ENCODE results near the gene ZC3H12A. TPM values are rescaled to one million over a fixed set of nuclear protein-coding genes. Genes with fewer than 3 reads are reported as not detected.
A peak's percentile ranks its signal among the peaks of the same experiment; 100 is the strongest.

Gene ZC3H12A
- total RNA-seq, 6 donors from 2014 or later, result 17.6 to 55.5 (median 26.2) TPM

- WGBS, 2 donors, result 65 to 86% methylated on average over 10 of the region's 12 CpGs
- Histone ChIP-seq H3K27ac (no peak overlapping the region), H3K4me1 (no peaks in the 10 kb centered on the region), H3K36me3 (no peaks in the 10 kb centered on the region), H3K9me3 (no peaks in the 10 kb centered on the region), H3K4me3 (no peak overlapping the region), H3K27me3 (peaks cover 0 to 3% (median 0%) of the 10 kb centered on the region in 4 donors)
- ATAC-seq (ENCODE audit: low FRiP score in 2 of 2), result no peak
- TF ChIP-seq CTCF (IDR thresholded peaks at IDR 0.05) (no peak), POLR2A (IDR thresholded peaks at IDR 0.05) (no peak), EP300 (IDR thresholded peaks at IDR 0.05) (no peak), POLR2AphosphoS5 (IDR thresholded peaks at IDR 0.05) (no peak)
- no peak for DNase-seq
These were observed 41.7 kb upstream of the ZC3H12A start for GRCh38 chr1:37432716-37433115.

- 82 to 89% methylated on average over 8 to 10 of the region's 12 CpGs for WGBS, 2 donors
- H3K4me1 ChIP-seq, result no peaks in the 10 kb centered on the region
- TF ChIP-seq EP300 (IDR thresholded peaks at IDR 0.05) (no peak), POLR2A (IDR thresholded peaks at IDR 0.05) (no peak), CTCF (IDR thresholded peaks at IDR 0.05) (no peak), POLR2AphosphoS5 (IDR thresholded peaks at IDR 0.05) (no peak)
- H3K36me3 ChIP-seq, result no peaks in the 10 kb centered on the region
- no peak overlapping the region for H3K4me3 ChIP-seq
- no peaks in the 10 kb centered on the region for H3K9me3 ChIP-seq
- H3K27ac ChIP-seq, result no peak overlapping the region
- no peak for DNase-seq
- peaks cover 0 to 7% (median 0%) of the 10 kb centered on the region in 4 donors for H3K27me3 ChIP-seq
- ATAC-seq (ENCODE audit: low FRiP score in 2 of 2), result no peak
These were observed 41.2 kb upstream of the ZC3H12A start for GRCh38 chr1:37433171-37433570.

GRCh38 chr1:37434292-37435225 lies 39.8 kb upstream of the ZC3H12A start:
- no peak overlapping the region for H3K27ac ChIP-seq
- H3K27me3 ChIP-seq, result peaks cover 0 to 7% (median 0%) of the 10 kb centered on the region in 4 donors
- 27 to 42% methylated on average over 12 to 16 of the region's 16 CpGs for WGBS, 2 donors
- ATAC-seq (ENCODE audit: low FRiP score in 2 of 2), result peak in 1 of 2 donors; percentile 80
- TF ChIP-seq POLR2AphosphoS5 (IDR thresholded peaks at IDR 0.05), result no peak
- TF ChIP-seq CTCF (IDR thresholded peaks at IDR 0.05), result peak; percentile 82 to 92 (median 86)
- H3K4me1 ChIP-seq, result no peaks in the 10 kb centered on the region
- peak; percentile 65 to 92 for DNase-seq
- no peak overlapping the region for H3K4me3 ChIP-seq
- no peaks in the 10 kb centered on the region for H3K9me3 ChIP-seq
- no peaks in the 10 kb centered on the region for H3K36me3 ChIP-seq

GRCh38 chr1:37437087-37437486 lies 37.3 kb upstream of the ZC3H12A start:
- no peak for ATAC-seq (ENCODE audit: low FRiP score in 2 of 2)

More at GRCh38 chr1:37437087-37437486, 37.3 kb upstream of the ZC3H12A start:
- Histone ChIP-seq H3K4me1 (no peaks in the 10 kb centered on the region), H3K4me3 (no peak overlapping the region), H3K36me3 (no peaks in the 10 kb centered on the region), H3K9me3 (no peaks in the 10 kb centered on the region), H3K27ac (no peak overlapping the region), H3K27me3 (peaks cover 0 to 7% (median 0%) of the 10 kb centered on the region in 4 donors)
- no peak for DNase-seq
- WGBS, 2 donors, result 40 to 47% methylated on average over 1 to 2 of the region's 2 CpGs
- TF ChIP-seq EP300 (IDR thresholded peaks at IDR 0.05) (no peak), POLR2AphosphoS5 (IDR thresholded peaks at IDR 0.05) (no peak), CTCF (IDR thresholded peaks at IDR 0.05) (no peak), POLR2A (IDR thresholded peaks at IDR 0.05) (no peak)
